ENCODE measurements around the gene BEGAIN.

DNA sequence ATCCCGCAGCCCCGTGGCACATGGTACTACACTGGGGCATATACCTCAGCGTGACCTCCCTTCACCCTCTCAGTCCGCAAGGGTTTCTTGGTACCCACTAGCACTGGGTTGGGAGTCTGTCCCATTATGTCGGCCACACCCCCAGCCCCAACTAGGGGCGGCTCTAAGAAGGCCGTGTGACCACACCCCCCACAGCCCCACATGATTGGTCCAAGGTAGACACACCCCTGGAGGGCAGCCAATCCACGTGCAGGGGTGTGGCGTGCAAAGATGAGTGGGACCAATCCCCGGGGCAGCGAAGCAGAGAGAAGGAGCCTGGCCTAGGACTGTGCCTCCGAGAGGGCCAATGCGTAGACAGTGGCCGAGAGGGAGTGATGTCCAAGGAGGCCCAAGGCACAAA, 34.6 kb upstream of the BEGAIN start:
- TF ChIP-seq, protein P1, sequence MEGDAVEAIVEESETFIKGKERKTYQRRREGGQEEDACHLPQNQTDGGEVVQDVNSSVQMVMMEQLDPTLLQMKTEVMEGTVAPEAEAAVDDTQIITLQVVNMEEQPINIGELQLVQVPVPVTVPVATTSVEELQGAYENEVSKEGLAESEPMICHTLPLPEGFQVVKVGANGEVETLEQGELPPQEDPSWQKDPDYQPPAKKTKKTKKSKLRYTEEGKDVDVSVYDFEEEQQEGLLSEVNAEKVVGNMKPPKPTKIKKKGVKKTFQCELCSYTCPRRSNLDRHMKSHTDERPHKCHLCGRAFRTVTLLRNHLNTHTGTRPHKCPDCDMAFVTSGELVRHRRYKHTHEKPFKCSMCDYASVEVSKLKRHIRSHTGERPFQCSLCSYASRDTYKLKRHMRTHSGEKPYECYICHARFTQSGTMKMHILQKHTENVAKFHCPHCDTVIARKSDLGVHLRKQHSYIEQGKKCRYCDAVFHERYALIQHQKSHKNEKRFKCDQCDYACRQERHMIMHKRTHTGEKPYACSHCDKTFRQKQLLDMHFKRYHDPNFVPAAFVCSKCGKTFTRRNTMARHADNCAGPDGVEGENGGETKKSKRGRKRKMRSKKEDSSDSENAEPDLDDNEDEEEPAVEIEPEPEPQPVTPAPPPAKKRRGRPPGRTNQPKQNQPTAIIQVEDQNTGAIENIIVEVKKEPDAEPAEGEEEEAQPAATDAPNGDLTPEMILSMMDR (IDR thresholded peaks at IDR 0.05): no peak
- TF ChIP-seq POLR2A (IDR thresholded peaks at IDR 0.05): no peak
- TF ChIP-seq POLR2AphosphoS5 (IDR thresholded peaks at IDR 0.05): no peak

Data from breast epithelium (tissue), 3 donors.